H1 (cell line): ENCODE data around the gene ABHD15. TPM values are rescaled to one million over a fixed set of nuclear protein-coding genes. Genes with fewer than 3 reads are reported as not detected.
A peak's percentile ranks its signal among the peaks of the same experiment; 100 is the strongest.

Source experiments
- CTCF ChIA-PET: fragments of 300-600 bp; sonication (Branson Sonifier 250); formaldehyde crosslinking; loops from one replicate; lab custom pipeline; 2021; ENCODE audit not compliant: partially characterized antibody; lab: Charles Lee
- POLR2A ChIA-PET: fragments of 300-600 bp; sonication (Branson Sonifier 250); formaldehyde crosslinking; loops from one replicate; lab custom pipeline; 2021; ENCODE audit warnings: inconsistent platforms; ENCODE audit not compliant: partially characterized antibody; lab: Charles Lee
- DNase-seq, 2 experiments: peaks; one replicate each; pipeline versions ENCODE4 v3.0.0 to v3.0.0-alpha.2; 2010 to 2022; ENCODE audit warnings: low spot score in 2 of 2, low read depth in 1 of 2, mixed read lengths in 1 of 2
- FAIRE-seq: peaks from 2 replicates; lab custom pipeline; 2011; peaks lifted over from hg19 to GRCh38; lab: Jason Lieb, UNC
- H2AFZ ChIP-seq: 2 replicates; pipeline ENCODE4 v1.8.1; 2012; ENCODE audit warnings: low read length, inconsistent platforms
- H2AK5ac ChIP-seq: 2 replicates; pipeline ENCODE4 v1.6.1; 2013; ENCODE audit warnings: low read depth, low read length
- H2BK120ac ChIP-seq: replicated peaks from 2 replicates; pipeline ENCODE3; 2013; ENCODE audit warnings: low read depth, low read length, inconsistent platforms
- H2BK12ac ChIP-seq: 2 replicates; pipeline ENCODE4 v1.6.1; 2013; ENCODE audit warnings: low read depth, low read length
- H2BK15ac ChIP-seq: 2 replicates; pipeline ENCODE4 v1.6.1; 2013; ENCODE audit warnings: low read length
- H2BK20ac ChIP-seq: 2 replicates; pipeline ENCODE4 v1.6.1; 2013; ENCODE audit warnings: low read length
- H2BK5ac ChIP-seq: 2 replicates; pipeline ENCODE4 v1.6.1; 2013; ENCODE audit warnings: low read depth, low read length
- H3K14ac ChIP-seq: 2 replicates; pipeline ENCODE4 v1.6.1; 2013; ENCODE audit warnings: inconsistent platforms; ENCODE audit not compliant: insufficient read length
- H3K18ac ChIP-seq: 2 replicates; pipeline ENCODE4 v1.6.1; 2013; ENCODE audit warnings: low read length; ENCODE audit errors: extremely low read depth
- H3K23ac ChIP-seq: 2 replicates; pipeline ENCODE4 v1.6.1; 2013; ENCODE audit warnings: inconsistent platforms; ENCODE audit not compliant: insufficient read length
- H3K23me2 ChIP-seq: 2 replicates; pipeline ENCODE4 v1.6.1; 2013; ENCODE audit warnings: low read depth, low read length
- H3K27ac ChIP-seq: 2 replicates; pipeline ENCODE4 v1.6.1; 2011; ENCODE audit warnings: low read depth, low read length, inconsistent platforms
- H3K27me3 ChIP-seq, 4 experiments: replicated peaks in 1 of 4; 1 replicate in 1 of 4; 2 replicates in 3 of 4; pipeline versions ENCODE4 v1.6.1 to v1.8.1; 2011 to 2013; ENCODE audit warnings: low read length in 3 of 4, mild to moderate bottlenecking in 3 of 4, inconsistent platforms in 2 of 4, mixed read lengths in 2 of 4, moderate library complexity in 1 of 4; ENCODE audit not compliant: control insufficient read depth in 3 of 4, insufficient read depth in 3 of 4; ENCODE audit errors: extremely low read depth in 1 of 4
- H3K36me3 ChIP-seq, 4 experiments: 2 replicates each; pipeline versions ENCODE4 v1.6.1 to v1.8.1; 2011 to 2013; ENCODE audit warnings: mild to moderate bottlenecking in 4 of 4, low read length in 3 of 4, moderate library complexity in 2 of 4, control low read depth in 1 of 4, inconsistent platforms in 1 of 4; ENCODE audit not compliant: insufficient read depth in 4 of 4, control insufficient read depth in 2 of 4
- H3K4ac ChIP-seq: replicated peaks from 2 replicates; pipeline ENCODE3; 2013; ENCODE audit warnings: low read length, low read depth, mixed read lengths, inconsistent platforms; ENCODE audit not compliant: insufficient read length
- H3K4me1 ChIP-seq, 4 experiments: replicated peaks in 1 of 4; 1 replicate in 1 of 4; 2 replicates in 3 of 4; pipeline versions ENCODE4 v1.6.1 to v1.8.1; 2011 to 2013; ENCODE audit warnings: low read length in 3 of 4, inconsistent platforms in 2 of 4, mixed read lengths in 1 of 4; ENCODE audit not compliant: insufficient read depth in 4 of 4, control insufficient read depth in 3 of 4
- H3K4me2 ChIP-seq, 2 experiments: 2 replicates each; pipeline versions ENCODE4 v1.6.1 to v1.8.1; 2011 to 2013; ENCODE audit warnings: low read depth in 2 of 2, low read length in 2 of 2, control low read depth in 1 of 2, inconsistent platforms in 1 of 2, mild to moderate bottlenecking in 1 of 2; ENCODE audit not compliant: insufficient read depth in 1 of 2
- H3K4me3 ChIP-seq, 4 experiments: fragments of 200-600, 300-600 bp in 1 of 4; sonication (generic), shearing (Covaris generic), sonication (Bioruptor Twin) in 1 of 4; 2 replicates each; pipeline versions ENCODE4 v1.5.1 to v1.8.1; 2011 to 2016; ENCODE audit warnings: low read length in 4 of 4, low read depth in 3 of 4, control low read depth in 2 of 4, inconsistent platforms in 2 of 4, mild to moderate bottlenecking in 2 of 4, mixed read lengths in 1 of 4, moderate library complexity in 1 of 4; ENCODE audit not compliant: insufficient read depth in 2 of 4; ENCODE audit errors: extremely low read depth in 1 of 4
- H3K56ac ChIP-seq: replicated peaks from 2 replicates; pipeline ENCODE3; 2013; ENCODE audit warnings: low read depth, mild to moderate bottlenecking, mixed read lengths, low read length, inconsistent platforms; ENCODE audit not compliant: insufficient read length
- H3K79me1 ChIP-seq: 2 replicates; pipeline ENCODE4 v1.6.1; 2013; ENCODE audit warnings: low read depth, low read length, control low read depth
- H3K79me2 ChIP-seq, 2 experiments: 2 replicates each; pipeline versions ENCODE4 v1.6.1 to v1.8.1; 2012 to 2013; ENCODE audit warnings: low read length in 2 of 2, mild to moderate bottlenecking in 2 of 2, inconsistent platforms in 1 of 2; ENCODE audit not compliant: insufficient read depth in 2 of 2, control insufficient read depth in 1 of 2
- H3K9ac ChIP-seq, 4 experiments: replicated peaks in 1 of 4; 1 replicate in 1 of 4; 2 replicates in 3 of 4; pipeline versions ENCODE4 v1.6.1 to v1.8.1; 2011 to 2013; ENCODE audit warnings: low read depth in 3 of 4, low read length in 3 of 4, control low read depth in 2 of 4, mild to moderate bottlenecking in 2 of 4, moderate library complexity in 2 of 4, inconsistent platforms in 1 of 4; ENCODE audit errors: extremely low read depth in 1 of 4
- H3K9me3 ChIP-seq, 2 experiments: 2 replicates each; pipeline versions ENCODE4 v1.6.1 to v1.8.1; 2012 to 2013; ENCODE audit warnings: mild to moderate bottlenecking in 2 of 2, moderate library complexity in 2 of 2, control low read depth in 1 of 2, inconsistent platforms in 1 of 2, low read depth in 1 of 2, low read length in 1 of 2, mixed read lengths in 1 of 2; ENCODE audit not compliant: insufficient read depth in 2 of 2
- H4K20me1 ChIP-seq, 2 experiments: replicated peaks in 1 of 2; 2 replicates each; pipeline versions ENCODE3 to v1.8.1; 2011 to 2013; ENCODE audit warnings: inconsistent platforms in 2 of 2, low read length in 2 of 2, mild to moderate bottlenecking in 1 of 2; ENCODE audit not compliant: insufficient read depth in 2 of 2, control insufficient read depth in 1 of 2
- H4K5ac ChIP-seq: 2 replicates; pipeline ENCODE4 v1.6.1; 2013; ENCODE audit warnings: low read length, low read depth, mixed read lengths, inconsistent platforms; ENCODE audit not compliant: insufficient read length
- H4K8ac ChIP-seq: 2 replicates; pipeline ENCODE4 v1.8.0; 2013; ENCODE audit warnings: mild to moderate bottlenecking, moderate library complexity, low read length, inconsistent platforms; ENCODE audit not compliant: insufficient read depth; ENCODE audit errors: extremely low read depth
- H4K91ac ChIP-seq: replicated peaks from 2 replicates; pipeline ENCODE3; 2013; ENCODE audit warnings: low read length, mixed read lengths, inconsistent platforms; ENCODE audit not compliant: insufficient read length
- BACH1 ChIP-seq: IDR thresholded peaks from 2 replicates; pipeline ENCODE4 v1.6.1; 2012; ENCODE audit warnings: low read length, improper control_type of control experiment
- CHD1 ChIP-seq: IDR thresholded peaks from 2 replicates; pipeline ENCODE4 v1.6.1; 2012; ENCODE audit warnings: low read depth, low read length, improper control_type of control experiment
- EGR1 ChIP-seq: IDR thresholded peaks from 2 replicates; pipeline ENCODE4 v1.6.1; 2011; ENCODE audit warnings: low read depth, low read length, borderline replicate concordance
- GABPA ChIP-seq: IDR thresholded peaks from 2 replicates; pipeline ENCODE4 v1.6.1; 2011; ENCODE audit warnings: mild to moderate bottlenecking, low read length, moderate library complexity, borderline replicate concordance; ENCODE audit not compliant: insufficient read depth
- HDAC6 ChIP-seq: IDR thresholded peaks from one replicate; pipeline ENCODE4 v1.7.1; 2012; ENCODE audit warnings: low read depth, mild to moderate bottlenecking, inconsistent platforms, low read length, moderate library complexity
- KDM4A ChIP-seq: IDR thresholded peaks from one replicate; pipeline ENCODE4 v1.7.1; 2012; ENCODE audit warnings: low read depth, mild to moderate bottlenecking, moderate library complexity, low read length, inconsistent platforms; ENCODE audit not compliant: severe bottlenecking
- KDM5A ChIP-seq: fragments of 200-600 bp; IDR thresholded peaks from 2 replicates; pipeline ENCODE4 v1.7.1; 2012; ENCODE audit warnings: mild to moderate bottlenecking, low read length, inconsistent platforms, mixed read lengths
- NANOG ChIP-seq: IDR thresholded peaks from 2 replicates; pipeline ENCODE4 v1.6.1; 2011; ENCODE audit warnings: low read length, low read depth, mild to moderate bottlenecking, inconsistent platforms; ENCODE audit not compliant: insufficient read depth, poor library complexity, severe bottlenecking
- POLR2A ChIP-seq, 2 experiments: IDR thresholded peaks; 1 replicate in 1 of 2; 2 replicates in 1 of 2; pipeline ENCODE4 v1.6.1; 2011; ENCODE audit warnings: low read depth in 2 of 2, low read length in 2 of 2, mild to moderate bottlenecking in 2 of 2; ENCODE audit errors: control extremely low read depth in 1 of 2
- POU5F1 ChIP-seq: IDR thresholded peaks from 2 replicates; pipeline ENCODE4 v1.6.1; 2011; ENCODE audit warnings: low read depth, mild to moderate bottlenecking, low read length, moderate library complexity
- SIX5 ChIP-seq: IDR thresholded peaks from 2 replicates; pipeline ENCODE4 v1.6.1; 2011; ENCODE audit warnings: mild to moderate bottlenecking, low read depth, low read length
- SP2 ChIP-seq: IDR thresholded peaks from 2 replicates; pipeline ENCODE4 v1.6.1; 2012; ENCODE audit warnings: mild to moderate bottlenecking, low read length, inconsistent platforms
- SP4 ChIP-seq: IDR thresholded peaks from 2 replicates; pipeline ENCODE4 v1.6.1; 2012; ENCODE audit warnings: low read length, inconsistent platforms
- TBP ChIP-seq: IDR thresholded peaks from 2 replicates; pipeline ENCODE4 v1.6.1; 2011; ENCODE audit warnings: low read depth, low read length, improper control_type of control experiment
- WGBS, 2 experiments: shearing (Covaris generic) in 1 of 2; methylation state at CpG; one replicate each; pipeline versions ENCODE4 v1.1.6 to v1.1.7; 2013 to 2015; ENCODE audit warnings: low lambda C conversion rate in 2 of 2, mixed read lengths in 2 of 2, inconsistent platforms in 1 of 2, low coverage in 1 of 2, missing lambda C conversion rate in 1 of 2; ENCODE audit not compliant: insufficient replicate concordance in 2 of 2, insufficient coverage in 1 of 2, insufficient read length in 1 of 2; ENCODE audit errors: extremely low coverage in 1 of 2, missing lambda C conversion rate in 1 of 2; 5-methylcytosine and 5-hydroxymethylcytosine counted together
- polyA plus RNA-seq, 7 experiments: library from polyadenylated mRNA; depleted of rRNA in 3 of 7; stranded (reverse) in 5 of 7; unstranded in 2 of 7; fragments of >200 nt in 5 of 7; fragments of 200-250 nt in 2 of 7; gene quantifications; 1 replicate in 5 of 7; 2 replicates in 1 of 7; 4 replicates in 1 of 7; pipeline versions ENCODE4 v1.2.1 to v1.2.3, GENCODE V29; 2011 to 2013; ENCODE audit warnings: missing spikeins in 2 of 7, mixed read lengths in 2 of 7
- total RNA-seq: library from RNA; stranded (reverse); fragmentation: NEBNext Ultra II Directional; extraction: Animal tissue kit (Norgen Biotek cat#: 25700); gene quantifications from 2 replicates; pipeline ENCODE4 v1.2.1, GENCODE V29; 2021

The ABHD15 gene
- total and polyA plus RNA-seq, 2 of the 8 experiments (the other 6 are each of a cell fraction or from before 2014, with no cell fraction given) = 0.88 to 1.7 TPM

DNA sequence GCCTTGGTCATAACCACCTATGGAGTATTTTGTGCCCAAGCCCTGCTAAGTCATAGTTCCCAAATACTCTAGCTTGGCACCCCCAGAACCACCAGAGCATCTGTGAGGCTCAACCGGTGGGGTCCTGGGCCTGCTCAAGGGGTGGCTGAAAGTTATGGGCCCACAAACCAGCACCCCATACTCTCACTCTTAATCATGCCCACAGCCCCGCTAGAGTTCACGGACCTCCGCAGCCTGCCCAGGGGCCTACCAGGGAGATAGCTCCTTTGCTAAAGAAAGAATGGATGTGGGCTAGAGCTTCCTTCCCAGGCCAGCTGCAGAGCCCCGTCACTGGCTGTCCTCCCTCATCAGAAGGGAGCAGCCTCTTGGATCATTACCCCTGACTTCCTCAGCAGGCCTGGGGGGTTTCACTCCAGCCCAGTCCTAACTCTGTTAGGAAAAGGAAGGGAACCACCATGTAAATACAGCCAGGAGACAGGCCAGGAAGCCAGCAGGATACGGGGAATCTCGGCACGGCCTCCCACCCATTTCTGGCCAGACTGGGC, 21.3 kb upstream of the ABHD15 start:
- Histone ChIP-seq H2BK120ac (no peak overlapping the region), H3K27ac (no peak overlapping the region), H3K27me3 (peaks cover 0 to 6% (median 5%) of the 10 kb centered on the region in 4 experiments; a peak in 2 of 7 replicates), H3K9ac (no peak overlapping the region; a peak in 2 of 7 replicates), H3K4me3 (peak overlapping the region; percentile 64 to 82 (median 75)), H2BK20ac (0 out of 2 replicates have a peak overlapping the region, but pooled peaks have one; percentile 32), H3K79me1 (peaks cover 18% of the 10 kb centered on the region), H3K4ac (no peak overlapping the region), H2BK15ac (no peak overlapping the region), H2AFZ (no peak overlapping the region), H4K20me1 (peaks cover 15 to 34% of the 10 kb centered on the region in 2 experiments), H3K79me2 (peaks cover 0 to 42% of the 10 kb centered on the region in 2 experiments; a peak in 2 of 4 replicates), H3K56ac (no peak overlapping the region), H2BK12ac (no peak overlapping the region), H2AK5ac (no peak overlapping the region), H3K9me3 (no peaks in the 10 kb centered on the region), H3K36me3 (0 out of 8 replicates have a peak, but pooled peaks cover 0 to under 1% (median 0%) of the 10 kb centered on the region in 4 experiments), H3K14ac (no peak overlapping the region), H3K4me2 (peak overlapping the region; percentile 93 to 95), H3K23ac (no peak overlapping the region), H2BK5ac (peak overlapping the region; percentile 44; the same call in 1 of the 2 replicates), H4K8ac (peak overlapping the region; percentile 39; the same call in 1 of the 2 replicates), H3K18ac (0 out of 2 replicates have a peak overlapping the region, but pooled peaks have one; percentile 48), H4K5ac (no peak overlapping the region), H3K4me1 (peaks cover 7 to 48% (median 36%) of the 10 kb centered on the region in 4 experiments), H3K23me2 (peaks cover 34% of the 10 kb centered on the region; the same call in 1 of the 2 replicates), H4K91ac (no peak overlapping the region)
- DNase-seq (no peak), FAIRE-seq (no peak)
- ChIA-PET POLR2A (interaction anchor here (0.6 to 1.8 kb wide), 7 partner anchors 9 to 1226 kb away, joined by 3 to 8 read pairs (median 4); partner anchors contain the start of gene TP53I13), CTCF (interaction anchor here (0.9 to 14.8 kb wide), 7 partner anchors 9 to 218 kb away, joined by 3 to 193 read pairs (median 11); partner anchors contain the start of gene CORO6)
- 71% methylated on average over 8 of the region's 8 CpGs; no CpG with 5 or more reads in 1 of the 2 experiments for WGBS, 2 experiments
- TF ChIP-seq SP2 = no peak
- TF ChIP-seq KDM4A = no peak
- no peak for TF ChIP-seq CHD1
- TF ChIP-seq SP4 = no peak
- no peak for TF ChIP-seq POLR2A (IDR thresholded peaks at IDR 0.05; ENCODE audit: control extremely low read depth in 1 of 2, low read depth in 2 of 2, low read length in 2 of 2)
- TF ChIP-seq POU5F1 = no peak
- no peak for TF ChIP-seq KDM5A
- TF ChIP-seq NANOG = no peak
- TF ChIP-seq BACH1 = no peak
- TF ChIP-seq EGR1 = no peak
- no peak for TF ChIP-seq GABPA
- TF ChIP-seq HDAC6 = no peak
- TF ChIP-seq TBP = no peak
- TF ChIP-seq SIX5 = no peak
